Uterus (tissue), 4 donors: ENCODE data around the gene SOS2. TPM values are rescaled to one million over a fixed set of nuclear protein-coding genes. Genes with fewer than 3 reads are reported as not detected.

ENCODE experiments used
- DNase-seq, 2 donors: peaks; one replicate each; pipeline ENCODE4 v3.0.0-alpha.2; 2019 to 2020
- H3K27ac ChIP-seq, 2 donors: fragments of 200-600 bp; sonication (generic); 1 replicate in 1 of 2; 2 replicates in 1 of 2; pipeline ENCODE4 v1.5.1; 2016 to 2018
- H3K27me3 ChIP-seq, 2 donors: fragments of 200-600 bp; sonication (generic); one replicate each; pipeline ENCODE4 v1.5.1; 2018 to 2019; ENCODE audit warnings: control low read depth in 1 of 2
- H3K36me3 ChIP-seq, 2 donors: fragments of 200-600 bp; sonication (generic); one replicate each; pipeline ENCODE4 v1.5.1; 2019; ENCODE audit warnings: control low read depth in 1 of 2
- H3K4me1 ChIP-seq, 2 donors: fragments of 200-600 bp; sonication (generic); one replicate each; pipeline ENCODE4 v1.5.1; 2018 to 2019; ENCODE audit warnings: control low read depth in 1 of 2
- H3K4me3 ChIP-seq, 2 donors: fragments of 200-600 bp; sonication (generic); 1 replicate in 1 of 2; 2 replicates in 1 of 2; pipeline ENCODE4 v1.5.1; 2018 to 2019; ENCODE audit warnings: mild to moderate bottlenecking in 1 of 2
- H3K9me3 ChIP-seq, 2 donors: fragments of 200-600 bp; sonication (generic); one replicate each; pipeline ENCODE4 v1.5.1; 2019; ENCODE audit warnings: control low read depth in 1 of 2
- POLR2A ChIP-seq, 2 donors: fragments of 450-650 bp; IDR thresholded peaks; one replicate each; pipeline ENCODE4 v1.6.1; 2016; ENCODE audit warnings: antibody characterized with exemption in 2 of 2, mild to moderate bottlenecking in 1 of 2, moderate library complexity in 1 of 2
- intact Hi-C: fragments of 100-400 bp; cut with DNase I; formaldehyde crosslinking; loops from one replicate; pipeline ENCODE4 v1.15.1; 2023; ENCODE audit warnings: low total_unique reads
- total RNA-seq, 4 donors: library from RNA; depleted of rRNA in 3 of 4; stranded (reverse); fragments of >200 nt in 3 of 4; gene quantifications; one replicate each; pipeline versions ENCODE4 v1.1.0 to v1.2.4, GENCODE V29; 2014 to 2023
- TF ChIP-seq, protein P1 (sequence below), 4 experiments: fragments of 200-600 bp in 2 of 4; fragments of 450-650 bp in 2 of 4; sonication (generic) in 2 of 4; IDR thresholded peaks; one replicate each; pipeline ENCODE4 v1.5.1; 2016 to 2019; ENCODE audit warnings: antibody characterized with exemption in 4 of 4, mild to moderate bottlenecking in 2 of 4, moderate library complexity in 1 of 4
- donor health status: DM: yes; HTN: yes; CAD: no.

Gene SOS2
- total RNA-seq, 4 donors from 2014 or later: 21.8 to 66.9 (median 32.8) TPM

DNA sequence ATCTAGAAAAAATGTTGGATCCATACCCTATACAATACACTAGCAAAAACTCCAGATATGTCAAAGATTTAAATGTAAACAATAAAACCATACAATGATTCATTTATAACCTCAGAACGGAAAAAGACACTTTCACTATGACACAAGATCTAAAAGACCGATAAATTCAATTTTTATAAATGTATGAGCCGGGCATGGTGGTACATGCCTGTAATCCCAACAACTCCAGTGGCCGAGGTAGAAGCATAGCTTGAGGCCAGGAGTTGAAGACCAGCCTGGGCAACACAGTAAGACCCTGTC, 2.5 kb upstream of the SOS2 start:
- TF ChIP-seq, protein P1, sequence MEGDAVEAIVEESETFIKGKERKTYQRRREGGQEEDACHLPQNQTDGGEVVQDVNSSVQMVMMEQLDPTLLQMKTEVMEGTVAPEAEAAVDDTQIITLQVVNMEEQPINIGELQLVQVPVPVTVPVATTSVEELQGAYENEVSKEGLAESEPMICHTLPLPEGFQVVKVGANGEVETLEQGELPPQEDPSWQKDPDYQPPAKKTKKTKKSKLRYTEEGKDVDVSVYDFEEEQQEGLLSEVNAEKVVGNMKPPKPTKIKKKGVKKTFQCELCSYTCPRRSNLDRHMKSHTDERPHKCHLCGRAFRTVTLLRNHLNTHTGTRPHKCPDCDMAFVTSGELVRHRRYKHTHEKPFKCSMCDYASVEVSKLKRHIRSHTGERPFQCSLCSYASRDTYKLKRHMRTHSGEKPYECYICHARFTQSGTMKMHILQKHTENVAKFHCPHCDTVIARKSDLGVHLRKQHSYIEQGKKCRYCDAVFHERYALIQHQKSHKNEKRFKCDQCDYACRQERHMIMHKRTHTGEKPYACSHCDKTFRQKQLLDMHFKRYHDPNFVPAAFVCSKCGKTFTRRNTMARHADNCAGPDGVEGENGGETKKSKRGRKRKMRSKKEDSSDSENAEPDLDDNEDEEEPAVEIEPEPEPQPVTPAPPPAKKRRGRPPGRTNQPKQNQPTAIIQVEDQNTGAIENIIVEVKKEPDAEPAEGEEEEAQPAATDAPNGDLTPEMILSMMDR (IDR thresholded peaks at IDR 0.05): no peak
- TF ChIP-seq POLR2A (IDR thresholded peaks at IDR 0.05): no peak
- intact Hi-C loops: no loop called here
- Histone ChIP-seq H3K27me3 (no peaks in the 10 kb centered on the region), H3K27ac (no peak overlapping the region), H3K4me3 (no peak overlapping the region), H3K4me1 (peaks cover 0 to 5% of the 10 kb centered on the region in 2 donors), H3K9me3 (no peaks in the 10 kb centered on the region), H3K36me3 (no peaks in the 10 kb centered on the region)
- no peak for DNase-seq

DNA sequence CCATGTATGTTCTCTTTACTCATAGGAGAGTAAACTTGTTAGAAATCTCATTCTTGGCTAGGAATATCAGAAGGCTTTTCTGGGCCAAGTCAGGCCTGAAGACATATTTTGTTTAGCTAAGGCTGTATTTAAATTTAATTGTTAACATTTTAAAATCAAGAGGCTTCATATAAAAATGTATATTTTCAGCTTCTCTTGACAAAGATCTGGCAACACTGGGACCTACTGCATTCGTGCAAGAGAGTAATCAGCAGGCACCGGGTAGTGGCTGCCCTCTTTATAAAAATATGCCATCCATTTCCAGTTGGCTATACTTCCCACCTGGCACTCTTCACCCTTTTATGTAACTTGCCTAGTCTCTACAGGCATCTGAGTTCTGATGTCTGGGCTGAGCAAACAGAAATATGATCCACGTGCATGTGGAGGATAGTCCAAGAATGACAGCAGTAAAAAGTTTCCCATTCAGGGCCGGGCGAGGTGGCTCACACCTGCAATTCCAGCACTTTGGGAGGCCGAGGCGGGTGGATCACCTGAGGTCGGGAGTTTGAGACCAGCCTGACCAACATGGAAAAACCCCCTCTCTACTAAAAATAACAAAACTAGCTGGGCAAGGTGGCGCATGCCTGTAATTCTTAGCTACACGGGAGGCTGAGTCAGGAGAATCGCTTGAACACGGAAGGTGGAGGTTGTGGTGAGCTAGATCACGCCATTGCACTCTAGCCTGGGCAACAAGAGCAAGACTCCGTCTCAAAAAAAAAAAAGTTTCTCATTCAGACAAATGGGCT, 2.0 kb upstream of the SOS2 start:
- no peak for DNase-seq
- peaks cover 0 to 9% of the 10 kb centered on the region in 2 donors for H3K4me1 ChIP-seq
- no peak overlapping the region for H3K27ac ChIP-seq
- intact Hi-C loops: no loop called here
- no peaks in the 10 kb centered on the region for H3K36me3 ChIP-seq
- no peaks in the 10 kb centered on the region for H3K9me3 ChIP-seq
- no peaks in the 10 kb centered on the region for H3K27me3 ChIP-seq
- no peak overlapping the region for H3K4me3 ChIP-seq
- TF ChIP-seq POLR2A (IDR thresholded peaks at IDR 0.05): no peak
- TF ChIP-seq, protein P1 (IDR thresholded peaks at IDR 0.05): no peak

DNA sequence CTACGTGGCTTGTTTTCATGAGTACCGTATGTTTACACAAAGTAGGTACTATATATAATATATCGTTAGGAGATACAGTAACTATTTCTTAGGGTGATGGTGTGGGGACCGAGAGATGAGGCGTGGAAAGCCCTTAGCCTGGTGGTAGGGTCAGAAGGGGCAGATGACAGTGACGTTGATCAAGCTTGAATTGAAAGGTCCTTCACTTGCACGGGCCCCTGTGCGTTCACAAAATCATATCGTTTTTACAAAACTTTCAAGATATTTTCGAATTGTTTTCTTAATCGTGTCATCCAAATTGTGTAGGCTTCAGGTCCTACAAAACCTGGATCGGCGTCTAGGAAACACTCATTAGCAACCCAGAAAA, 881 bp upstream of the SOS2 start:
- intact Hi-C loops: no loop called here

DNA sequence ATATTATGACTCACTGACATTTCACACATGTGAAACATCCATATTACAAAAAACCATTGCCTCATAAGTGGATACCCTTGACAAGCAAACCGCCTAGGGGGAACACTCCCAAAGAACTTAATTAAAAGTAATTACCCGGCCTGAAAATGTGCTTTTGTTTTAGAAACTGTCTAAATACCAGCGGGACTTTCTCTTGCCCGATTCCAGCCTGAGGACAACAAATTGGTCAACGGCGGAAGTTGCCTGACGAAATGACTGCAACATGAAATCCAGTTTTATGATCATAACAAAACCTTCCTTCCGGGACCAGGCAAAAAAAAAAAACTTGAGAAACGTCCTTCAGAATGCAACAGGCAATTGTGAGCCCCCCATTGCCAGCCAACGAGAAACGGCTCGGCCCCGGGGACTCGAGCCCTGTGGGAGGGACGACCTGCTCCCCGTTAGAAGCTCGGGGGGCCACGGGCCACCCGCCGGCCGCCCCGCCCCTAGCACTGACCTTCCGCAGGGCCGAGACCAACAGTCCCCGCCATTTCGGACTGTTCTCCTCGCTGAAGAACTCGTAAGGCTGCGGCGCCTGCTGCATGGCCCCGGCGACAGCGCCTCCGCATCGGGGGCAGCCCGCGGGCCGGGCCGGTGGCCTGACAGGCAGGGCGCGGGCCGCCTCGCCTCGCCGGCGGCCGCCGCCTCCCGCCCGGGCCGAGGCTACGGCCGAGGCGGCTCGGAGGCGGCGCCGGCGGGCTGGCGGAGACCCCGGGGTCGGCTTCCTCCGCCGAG, 490 bp downstream of the SOS2 start:
- H3K4me3 ChIP-seq: peak overlapping the region; percentile 83 to 91
- H3K4me1 ChIP-seq: peaks cover 0 to 9% of the 10 kb centered on the region in 2 donors
- intact Hi-C loops: no loop called here
- no peaks in the 10 kb centered on the region for H3K36me3 ChIP-seq
- no peaks in the 10 kb centered on the region for H3K27me3 ChIP-seq
- H3K9me3 ChIP-seq: no peaks in the 10 kb centered on the region
- peak; percentile 57 to 58 for DNase-seq
- peak overlapping the region; percentile 99 for H3K27ac ChIP-seq
- TF ChIP-seq, protein P1 (IDR thresholded peaks at IDR 0.05): no peak
- TF ChIP-seq POLR2A (IDR thresholded peaks at IDR 0.05): no peak

More for the DNA sequence above, 881 bp upstream of the SOS2 start:
- no peaks in the 10 kb centered on the region for H3K27me3 ChIP-seq
- peak overlapping the region; percentile 83 to 91 for H3K4me3 ChIP-seq
- DNase-seq: no peak
- peak overlapping the region; percentile 99 for H3K27ac ChIP-seq
- H3K9me3 ChIP-seq: no peaks in the 10 kb centered on the region
- no peaks in the 10 kb centered on the region for H3K36me3 ChIP-seq
- TF ChIP-seq POLR2A (IDR thresholded peaks at IDR 0.05): no peak
- TF ChIP-seq, protein P1 (IDR thresholded peaks at IDR 0.05): no peak
- peaks cover 0 to 9% of the 10 kb centered on the region in 2 donors for H3K4me1 ChIP-seq

DNA sequence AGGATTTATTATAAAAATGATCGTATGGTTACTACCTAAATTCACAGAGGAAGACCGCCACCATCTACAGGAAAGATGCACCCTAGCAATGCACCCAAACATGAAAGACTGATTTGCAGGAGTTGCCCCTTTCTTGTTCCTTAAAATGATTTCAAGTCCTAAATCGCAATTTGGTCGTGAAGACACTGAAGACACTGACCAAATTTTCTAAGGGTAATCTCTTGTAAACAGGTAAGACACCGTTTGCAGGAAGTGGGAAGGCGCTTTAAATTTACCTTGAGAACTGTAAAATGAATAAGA, 1.0 kb downstream of the SOS2 start:
- Histone ChIP-seq H3K27ac (peak overlapping the region; percentile 99), H3K36me3 (no peaks in the 10 kb centered on the region), H3K27me3 (no peaks in the 10 kb centered on the region), H3K9me3 (no peaks in the 10 kb centered on the region), H3K4me1 (peaks cover 0 to 9% of the 10 kb centered on the region in 2 donors), H3K4me3 (peak overlapping the region; percentile 83 to 91)
- intact Hi-C loops: no loop called here
- DNase-seq: no peak
- TF ChIP-seq, protein P1 (IDR thresholded peaks at IDR 0.05): no peak
- no peak for TF ChIP-seq POLR2A (IDR thresholded peaks at IDR 0.05)
